PC-3 (cell line): ENCODE measurements around the gene CCDC83. TPM values are rescaled to one million over a fixed set of nuclear protein-coding genes. Genes with fewer than 3 reads are reported as not detected.

Source experiments
- ATAC-seq: fragments of 200-7000 bp; cut with Tn5 transposase; 2 replicates; pipeline ENCODE4 v1.9.1; 2020; ENCODE audit warnings: mild to moderate bottlenecking, moderate library complexity
- BruUV-seq: library from RNA; stranded (reverse); fragments of 400-500 nt; replicated peaks from 2 replicates; lab custom pipeline; 2021; lab: Mats Ljungman, UMichigan
- CTCF ChIA-PET: fragments of 300-600 bp; sonication (Branson Sonifier 250); formaldehyde crosslinking; loops from one replicate; lab custom pipeline; 2022; ENCODE audit warnings: antibody characterized with exemption; lab: Charles Lee
- POLR2A ChIA-PET: fragments of 300-600 bp; sonication (Branson Sonifier 250); formaldehyde crosslinking; loops from one replicate; lab custom pipeline; 2022; ENCODE audit warnings: antibody characterized with exemption; ENCODE audit not compliant: unreplicated experiment; lab: Charles Lee
- DNase-seq: peaks from one replicate; pipeline ENCODE4 v3.0.0-alpha.2; 2015
- H2AFZ ChIP-seq: fragments of 300-600 bp; sonication (generic); 2 replicates; pipeline ENCODE4 v1.6.0; 2016; ENCODE audit warnings: antibody characterized with exemption, low read length
- H3F3A ChIP-seq: fragments of 300-600 bp; sonication (generic); one replicate; pipeline ENCODE4 v1.6.0; 2017; ENCODE audit warnings: antibody characterized with exemption, low read length, control low read depth, mild to moderate bottlenecking; ENCODE audit not compliant: unreplicated experiment
- H3K27ac ChIP-seq: fragments of 300-600 bp; sonication (generic); 2 replicates; pipeline ENCODE4 v1.5.1; 2016; ENCODE audit warnings: mild to moderate bottlenecking, low read length
- H3K27me3 ChIP-seq: fragments of 300-600 bp; sonication (generic); 2 replicates; pipeline ENCODE4 v1.6.1; 2016; ENCODE audit warnings: low read length, mixed read lengths
- H3K36me3 ChIP-seq: fragments of 300-600 bp; sonication (generic); 2 replicates; pipeline ENCODE4 v1.6.1; 2016; ENCODE audit warnings: low read depth, mixed run types, low read length, mixed read lengths
- H3K4me1 ChIP-seq: fragments of 300-600 bp; sonication (generic); 2 replicates; pipeline ENCODE4 v1.5.1; 2016; ENCODE audit warnings: low read length; ENCODE audit not compliant: insufficient read depth
- H3K4me2 ChIP-seq: fragments of 300-600 bp; sonication (generic); 2 replicates; pipeline ENCODE4 v1.6.0; 2016; ENCODE audit warnings: low read length
- H3K4me3 ChIP-seq: fragments of 300-600 bp; sonication (generic); 2 replicates; pipeline ENCODE4 v1.5.1; 2016; ENCODE audit warnings: mild to moderate bottlenecking, low read length, mixed read lengths
- H3K79me2 ChIP-seq: fragments of 300-600 bp; sonication (generic); 2 replicates; pipeline ENCODE4 v1.6.1; 2017; ENCODE audit warnings: low read length, mixed read lengths
- H3K9ac ChIP-seq: fragments of 300-600 bp; sonication (generic); 2 replicates; pipeline ENCODE4 v1.6.0; 2016; ENCODE audit warnings: mild to moderate bottlenecking, low read length
- H3K9me2 ChIP-seq: fragments of 300-600 bp; sonication (generic); replicated peaks from 2 replicates; pipeline ENCODE4 v1.6.1; 2016; ENCODE audit warnings: mixed run types, low read length, mixed read lengths
- H3K9me3 ChIP-seq: fragments of 300-600 bp; sonication (generic); 2 replicates; pipeline ENCODE4 v1.6.1; 2016; ENCODE audit warnings: low read length, mixed read lengths
- H4K20me1 ChIP-seq: fragments of 300-600 bp; sonication (generic); 2 replicates; pipeline ENCODE4 v1.6.1; 2016; ENCODE audit warnings: low read length, mixed read lengths
- EZH2 ChIP-seq: fragments of 300-600 bp; sonication (generic); IDR thresholded peaks from one replicate; pipeline ENCODE4 v1.6.1; 2017; ENCODE audit warnings: antibody characterized with exemption, mild to moderate bottlenecking, low read length; ENCODE audit not compliant: unreplicated experiment
- EZH2phosphoT487 ChIP-seq: fragments of 300-600 bp; sonication (generic); IDR thresholded peaks from 2 replicates; pipeline ENCODE4 v1.6.1; 2018; ENCODE audit warnings: mild to moderate bottlenecking, antibody characterized with exemption, low read length, borderline replicate concordance
- intact Hi-C: fragments of 100-400 bp; cut with micrococcal nuclease; formaldehyde crosslinking; loops from 2 replicates; pipeline ENCODE4 v1.9.0; 2023
- total RNA-seq: library from RNA; depleted of rRNA; stranded (reverse); fragments of >200 nt; gene quantifications from 2 replicates; pipeline ENCODE4 v1.2.3, GENCODE V29; 2014
- TF ChIP-seq, protein P1 (sequence below): fragments of 300-600 bp; sonication (generic); conservative IDR thresholded peaks from 2 replicates; pipeline ENCODE4 v1.5.1; 2017; ENCODE audit warnings: antibody characterized with exemption, low read depth, mild to moderate bottlenecking, low read length

Gene CCDC83
- total RNA-seq, 1 experiment from 2014 or later = 0.22 TPM

- TF ChIP-seq EZH2phosphoT487 (no peak), EZH2 (no peak)
- TF ChIP-seq, protein P1, sequence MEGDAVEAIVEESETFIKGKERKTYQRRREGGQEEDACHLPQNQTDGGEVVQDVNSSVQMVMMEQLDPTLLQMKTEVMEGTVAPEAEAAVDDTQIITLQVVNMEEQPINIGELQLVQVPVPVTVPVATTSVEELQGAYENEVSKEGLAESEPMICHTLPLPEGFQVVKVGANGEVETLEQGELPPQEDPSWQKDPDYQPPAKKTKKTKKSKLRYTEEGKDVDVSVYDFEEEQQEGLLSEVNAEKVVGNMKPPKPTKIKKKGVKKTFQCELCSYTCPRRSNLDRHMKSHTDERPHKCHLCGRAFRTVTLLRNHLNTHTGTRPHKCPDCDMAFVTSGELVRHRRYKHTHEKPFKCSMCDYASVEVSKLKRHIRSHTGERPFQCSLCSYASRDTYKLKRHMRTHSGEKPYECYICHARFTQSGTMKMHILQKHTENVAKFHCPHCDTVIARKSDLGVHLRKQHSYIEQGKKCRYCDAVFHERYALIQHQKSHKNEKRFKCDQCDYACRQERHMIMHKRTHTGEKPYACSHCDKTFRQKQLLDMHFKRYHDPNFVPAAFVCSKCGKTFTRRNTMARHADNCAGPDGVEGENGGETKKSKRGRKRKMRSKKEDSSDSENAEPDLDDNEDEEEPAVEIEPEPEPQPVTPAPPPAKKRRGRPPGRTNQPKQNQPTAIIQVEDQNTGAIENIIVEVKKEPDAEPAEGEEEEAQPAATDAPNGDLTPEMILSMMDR = no peak
- intact Hi-C loops = no loop called here
- Histone ChIP-seq H3K27ac (no peak overlapping the region), H3K36me3 (no peaks in the 10 kb centered on the region), H2AFZ (no peak overlapping the region), H3K9me3 (no peaks in the 10 kb centered on the region), H3K4me2 (no peak overlapping the region), H3K9ac (no peak overlapping the region), H3K4me3 (no peak overlapping the region), H3F3A (peaks cover 17% of the 10 kb centered on the region), H3K9me2 (no peaks in the 10 kb centered on the region), H3K79me2 (no peaks in the 10 kb centered on the region), H3K4me1 (peaks cover 49% of the 10 kb centered on the region), H3K27me3 (no peaks in the 10 kb centered on the region), H4K20me1 (no peaks in the 10 kb centered on the region)
- POLR2A ChIA-PET = interaction anchor here (0.7 kb wide), 1 partner anchor 122 kb away, joined by 5 read pairs; no protein-coding TSS in a partner anchor
- ATAC-seq (no peak), DNase-seq (no peak)
- CTCF ChIA-PET = no interaction called here
- BruUV-seq = no TSS peak
These were observed 35.7 kb upstream of the CCDC83 start for GRCh38 chr11:85819441-85819840.

DNA sequence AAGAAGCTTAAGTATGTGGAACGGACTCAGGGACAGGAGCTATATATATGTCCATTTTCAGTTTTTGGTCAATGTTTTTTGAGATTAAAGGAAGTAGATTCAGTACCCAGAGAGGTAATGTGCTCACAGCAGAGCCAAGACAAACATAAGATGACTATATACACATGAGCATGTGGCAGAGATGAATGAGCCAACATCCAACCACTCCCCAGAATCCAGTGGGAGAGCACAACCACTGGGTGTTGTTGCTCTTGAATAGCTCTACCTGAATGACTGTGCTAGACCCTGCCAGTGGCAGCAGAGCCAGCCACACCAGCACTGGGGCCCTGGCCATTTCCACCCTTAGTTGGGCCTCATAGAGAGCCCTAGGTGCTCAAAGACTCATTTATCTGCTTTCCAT lies 33.5 kb upstream of the CCDC83 start:
- no peaks in the 10 kb centered on the region for H3K9me2 ChIP-seq
- BruUV-seq = no TSS peak
- H3K27me3 ChIP-seq = no peaks in the 10 kb centered on the region
- H3K9ac ChIP-seq = peak overlapping the region; percentile 54
- H3K4me1 ChIP-seq = peaks cover 42% of the 10 kb centered on the region
- no peaks in the 10 kb centered on the region for H3F3A ChIP-seq
- ATAC-seq (peak; percentile 93), DNase-seq (peak; percentile 92)
- H4K20me1 ChIP-seq = no peaks in the 10 kb centered on the region
- ChIA-PET POLR2A (interaction anchor here (0.6 to 0.7 kb wide), 2 partner anchors 33 to 163 kb away, joined by 3 to 8 read pairs; partner anchors contain the start of gene CCDC83), CTCF (no interaction called here)
- no peak overlapping the region for H3K4me3 ChIP-seq
- no peaks in the 10 kb centered on the region for H3K36me3 ChIP-seq
- H2AFZ ChIP-seq = peak overlapping the region; percentile 58
- H3K4me2 ChIP-seq = peak overlapping the region; percentile 48
- H3K9me3 ChIP-seq = no peaks in the 10 kb centered on the region
- TF ChIP-seq EZH2 (no peak), EZH2phosphoT487 (no peak)
- TF ChIP-seq, protein P1 = no peak
- no peaks in the 10 kb centered on the region for H3K79me2 ChIP-seq
- intact Hi-C loops = loop anchor here (10.0 kb wide), 1 partner anchor 227 kb away; no protein-coding TSS in a partner anchor
- peak overlapping the region; percentile 85 for H3K27ac ChIP-seq

DNA sequence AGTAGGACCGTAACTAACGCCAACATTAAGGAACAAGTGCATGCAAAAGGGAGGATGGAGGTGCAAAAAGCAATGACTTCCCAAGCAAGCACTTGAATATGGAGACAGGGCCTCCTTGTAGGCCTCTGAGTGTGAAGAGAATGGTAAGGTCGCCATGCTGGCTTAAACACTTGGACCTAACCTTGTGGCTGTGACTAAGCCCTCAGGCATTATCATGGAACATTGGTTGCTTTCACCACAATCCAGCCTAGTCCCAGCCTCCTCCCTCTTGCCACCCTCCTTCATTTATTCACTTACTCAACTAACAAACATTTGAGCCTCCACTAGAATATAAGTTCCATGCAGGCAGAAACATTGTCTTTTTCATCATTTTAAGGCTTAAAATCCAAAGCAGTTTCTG lies 32.4 kb upstream of the CCDC83 start:
- Histone ChIP-seq H3K9me2 (no peaks in the 10 kb centered on the region), H3K9me3 (no peaks in the 10 kb centered on the region), H2AFZ (no peak overlapping the region), H4K20me1 (no peaks in the 10 kb centered on the region), H3K4me1 (peaks cover 49% of the 10 kb centered on the region), H3K79me2 (no peaks in the 10 kb centered on the region), H3K4me3 (no peak overlapping the region), H3K27me3 (no peaks in the 10 kb centered on the region), H3F3A (peaks cover 8% of the 10 kb centered on the region), H3K4me2 (no peak overlapping the region), H3K27ac (0 out of 2 replicates have a peak overlapping the region, but pooled peaks have one; percentile 85), H3K36me3 (no peaks in the 10 kb centered on the region), H3K9ac (no peak overlapping the region)
- peak; percentile 62 for DNase-seq
- TF ChIP-seq EZH2 (no peak), EZH2phosphoT487 (no peak)
- TF ChIP-seq, protein P1 = no peak
- BruUV-seq = no TSS peak
- ATAC-seq = no peak
- CTCF ChIA-PET = no interaction called here
- intact Hi-C loops = loop anchor here (10.0 kb wide), 1 partner anchor 228 kb away; no protein-coding TSS in a partner anchor
- POLR2A ChIA-PET = no interaction called here
